Body of pancreas (tissue), 4 donors: ENCODE results near the gene DEFB123. TPM values are rescaled to one million over a fixed set of nuclear protein-coding genes. Genes with fewer than 3 reads are reported as not detected.
"Not testable (repeated sequence)": the region's sequence is repeated elsewhere in the genome, so short reads cannot be mapped to it uniquely, and the experiment has no call there.

Source experiments
- ATAC-seq: fragments of 150-250 bp; one replicate; pipeline ENCODE4 v1.9.1; 2016
- DNase-seq, 4 donors: peaks; one replicate each; pipeline ENCODE4 v3.0.0-alpha.2; 2019
- H3K27ac ChIP-seq, 4 donors: fragments of 200-600 bp; sonication (generic); 1 replicate in 3 of 4; 2 replicates in 1 of 4; pipeline versions ENCODE4 v1.5.1 to v1.6.1; 2016 to 2019; ENCODE audit warnings: mild to moderate bottlenecking in 1 of 4, mixed read lengths in 1 of 4, moderate library complexity in 1 of 4
- H3K27me3 ChIP-seq, 2 donors: fragments of 200-600 bp; sonication (generic); one replicate each; pipeline ENCODE4 v1.6.0; 2016; ENCODE audit warnings: mild to moderate bottlenecking in 1 of 2
- H3K36me3 ChIP-seq, 2 donors: fragments of 200-600 bp; sonication (generic); replicated peaks in 1 of 2; 2 replicates each; pipeline ENCODE4 v1.5.1; 2016; ENCODE audit warnings: low read depth in 2 of 2; ENCODE audit not compliant: insufficient read depth in 1 of 2
- H3K4me1 ChIP-seq: fragments of 200-600 bp; sonication (generic); one replicate; pipeline ENCODE4 v1.6.0; 2016
- H3K4me3 ChIP-seq, 2 donors: fragments of 200-600 bp; sonication (generic); 1 replicate in 1 of 2; 2 replicates in 1 of 2; pipeline ENCODE4 v1.5.1; 2016 to 2019
- H3K9me3 ChIP-seq, 3 donors: fragments of 200-600 bp; sonication (generic); 1 replicate in 2 of 3; 2 replicates in 1 of 3; pipeline ENCODE4 v1.5.1; 2016
- POLR2A ChIP-seq, 3 donors: fragments of 450-650 bp; IDR thresholded peaks; one replicate each; pipeline ENCODE4 v1.6.1; 2016; ENCODE audit warnings: antibody characterized with exemption in 3 of 3, mild to moderate bottlenecking in 2 of 3
- WGBS, 2 donors: methylation state at CpG; one replicate each; pipeline ENCODE4 v1.1.5; 2017; 5-methylcytosine and 5-hydroxymethylcytosine counted together
- intact Hi-C: fragments of 100-400 bp; cut with DNase I; formaldehyde crosslinking; loops from one replicate; pipeline ENCODE4 v1.15.1; 2023
- total RNA-seq, 2 donors: library from RNA; depleted of rRNA; stranded (reverse); fragments of >200 nt; gene quantifications; one replicate each; pipeline ENCODE4 v1.1.0, GENCODE V29; 2016
- TF ChIP-seq, protein P1 (sequence below), 7 experiments: fragments of 450-650 bp in 4 of 7; fragments of 200-600 bp in 3 of 7; sonication (generic) in 3 of 7; IDR thresholded peaks; one replicate each; pipeline ENCODE4 v1.5.1; 2016 to 2019; ENCODE audit warnings: antibody characterized with exemption in 7 of 7

Gene DEFB123
- total RNA-seq, 2 donors from 2014 or later: not detected

DNA sequence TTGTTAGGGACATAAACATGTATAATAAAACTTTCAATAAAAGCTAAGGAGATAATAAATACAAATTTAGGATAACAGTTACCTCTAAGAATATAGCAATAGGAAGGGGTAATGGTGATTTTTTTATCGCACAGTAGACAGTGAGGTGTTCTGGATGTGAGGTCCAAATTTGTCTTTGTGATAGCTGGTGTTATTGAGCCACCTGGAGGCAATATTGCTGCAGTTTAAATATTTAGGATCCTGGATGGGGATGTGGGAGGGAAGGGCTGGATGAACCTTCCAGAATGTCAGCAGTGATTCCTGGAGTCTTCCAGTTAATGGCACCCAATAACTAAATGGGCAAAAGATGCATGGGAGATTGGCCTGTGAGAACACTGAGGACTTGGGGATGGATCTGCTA, 13.9 kb downstream of the DEFB123 start:
- Histone ChIP-seq H3K4me3 (no peak overlapping the region), H3K27me3 (no peaks in the 10 kb centered on the region), H3K36me3 (no peaks in the 10 kb centered on the region), H3K27ac (no peak overlapping the region), H3K4me1 (no peaks in the 10 kb centered on the region), H3K9me3 (no peaks in the 10 kb centered on the region)
- ATAC-seq (no peak), DNase-seq (no peak)
- intact Hi-C loops: no loop called here
- WGBS, 2 donors: 83 to 89% methylated on average over 1 of the region's 1 CpG
- no peak for TF ChIP-seq POLR2A (IDR thresholded peaks at IDR 0.05)
- TF ChIP-seq, protein P1, sequence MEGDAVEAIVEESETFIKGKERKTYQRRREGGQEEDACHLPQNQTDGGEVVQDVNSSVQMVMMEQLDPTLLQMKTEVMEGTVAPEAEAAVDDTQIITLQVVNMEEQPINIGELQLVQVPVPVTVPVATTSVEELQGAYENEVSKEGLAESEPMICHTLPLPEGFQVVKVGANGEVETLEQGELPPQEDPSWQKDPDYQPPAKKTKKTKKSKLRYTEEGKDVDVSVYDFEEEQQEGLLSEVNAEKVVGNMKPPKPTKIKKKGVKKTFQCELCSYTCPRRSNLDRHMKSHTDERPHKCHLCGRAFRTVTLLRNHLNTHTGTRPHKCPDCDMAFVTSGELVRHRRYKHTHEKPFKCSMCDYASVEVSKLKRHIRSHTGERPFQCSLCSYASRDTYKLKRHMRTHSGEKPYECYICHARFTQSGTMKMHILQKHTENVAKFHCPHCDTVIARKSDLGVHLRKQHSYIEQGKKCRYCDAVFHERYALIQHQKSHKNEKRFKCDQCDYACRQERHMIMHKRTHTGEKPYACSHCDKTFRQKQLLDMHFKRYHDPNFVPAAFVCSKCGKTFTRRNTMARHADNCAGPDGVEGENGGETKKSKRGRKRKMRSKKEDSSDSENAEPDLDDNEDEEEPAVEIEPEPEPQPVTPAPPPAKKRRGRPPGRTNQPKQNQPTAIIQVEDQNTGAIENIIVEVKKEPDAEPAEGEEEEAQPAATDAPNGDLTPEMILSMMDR (IDR thresholded peaks at IDR 0.05): no peak

DNA sequence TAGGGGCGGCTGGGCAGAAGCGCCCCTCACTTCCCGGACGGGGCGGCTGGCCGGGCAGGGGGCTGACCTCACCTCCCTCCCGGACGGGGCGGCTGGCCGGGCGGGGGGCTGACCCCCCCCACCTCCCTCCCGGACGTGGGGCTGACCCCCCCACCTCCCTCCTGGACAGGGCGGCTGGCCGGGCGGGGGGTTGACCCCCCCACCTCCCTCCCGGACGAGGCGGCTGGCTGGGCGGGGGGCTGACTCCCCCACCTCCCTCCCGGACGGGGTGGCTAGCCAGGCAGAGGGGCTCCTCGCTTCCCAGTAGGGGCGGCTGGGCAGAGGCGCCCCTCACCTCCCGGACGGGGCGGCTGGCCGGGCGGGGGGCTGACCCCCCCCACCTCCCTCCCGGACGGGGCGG, 30.5 kb downstream of the DEFB123 start:
- ATAC-seq, H3K9me3 ChIP-seq, H3K27me3 ChIP-seq, DNase-seq, H3K27ac ChIP-seq, intact Hi-C loops, H3K36me3 ChIP-seq, H3K4me3 ChIP-seq: not testable (repeated sequence)
- peaks cover 11% of the 10 kb centered on the region for H3K4me1 ChIP-seq
- no CpG with 5 or more reads among the region's 33 CpGs for WGBS, 2 donors

DNA sequence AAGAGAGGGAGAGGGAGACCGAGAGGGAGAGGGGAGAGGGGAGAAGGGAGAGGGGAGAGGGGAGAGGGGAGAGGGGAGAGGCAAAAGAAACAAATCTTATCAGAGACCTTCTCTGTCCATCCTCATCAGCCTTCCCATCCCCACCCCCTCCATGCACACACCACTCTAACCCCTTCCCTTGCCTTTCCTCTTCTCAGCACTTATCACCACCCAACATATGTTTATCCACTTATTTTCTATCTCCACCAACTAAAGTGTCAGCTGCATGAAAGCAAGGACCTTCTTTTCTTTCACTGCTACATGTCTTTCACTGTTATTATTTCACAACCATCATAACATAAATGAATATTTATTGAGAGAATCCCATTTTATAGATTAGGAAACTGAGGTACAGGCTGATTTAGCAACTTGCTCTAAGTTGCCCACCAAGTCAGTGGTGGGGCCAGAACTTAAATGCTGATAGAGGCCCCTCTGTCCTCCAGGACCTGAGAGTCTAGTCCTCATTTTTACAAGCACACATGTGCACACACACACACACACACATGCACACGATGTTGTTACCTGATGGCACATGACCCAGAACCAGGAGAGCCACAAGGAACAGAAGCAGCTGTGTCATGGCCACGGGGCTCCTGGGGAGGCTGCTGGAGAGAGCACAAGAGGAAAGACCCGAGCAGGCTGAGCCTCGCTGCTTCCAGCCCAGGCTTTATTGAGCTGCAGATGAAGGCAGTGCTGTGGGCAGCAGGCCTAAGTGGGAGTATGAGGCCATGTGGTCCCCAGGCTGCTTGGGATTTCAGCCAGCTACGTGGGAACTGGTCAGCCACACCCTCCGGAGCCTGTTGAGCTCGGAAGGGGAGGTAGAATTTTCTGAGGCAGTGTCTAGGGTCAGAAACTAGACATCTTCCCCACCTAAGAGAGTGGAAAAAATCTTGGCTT, 32.2 kb downstream of the DEFB123 start:
- H3K4me3 ChIP-seq: no peak overlapping the region
- no peak for ATAC-seq

DNA sequence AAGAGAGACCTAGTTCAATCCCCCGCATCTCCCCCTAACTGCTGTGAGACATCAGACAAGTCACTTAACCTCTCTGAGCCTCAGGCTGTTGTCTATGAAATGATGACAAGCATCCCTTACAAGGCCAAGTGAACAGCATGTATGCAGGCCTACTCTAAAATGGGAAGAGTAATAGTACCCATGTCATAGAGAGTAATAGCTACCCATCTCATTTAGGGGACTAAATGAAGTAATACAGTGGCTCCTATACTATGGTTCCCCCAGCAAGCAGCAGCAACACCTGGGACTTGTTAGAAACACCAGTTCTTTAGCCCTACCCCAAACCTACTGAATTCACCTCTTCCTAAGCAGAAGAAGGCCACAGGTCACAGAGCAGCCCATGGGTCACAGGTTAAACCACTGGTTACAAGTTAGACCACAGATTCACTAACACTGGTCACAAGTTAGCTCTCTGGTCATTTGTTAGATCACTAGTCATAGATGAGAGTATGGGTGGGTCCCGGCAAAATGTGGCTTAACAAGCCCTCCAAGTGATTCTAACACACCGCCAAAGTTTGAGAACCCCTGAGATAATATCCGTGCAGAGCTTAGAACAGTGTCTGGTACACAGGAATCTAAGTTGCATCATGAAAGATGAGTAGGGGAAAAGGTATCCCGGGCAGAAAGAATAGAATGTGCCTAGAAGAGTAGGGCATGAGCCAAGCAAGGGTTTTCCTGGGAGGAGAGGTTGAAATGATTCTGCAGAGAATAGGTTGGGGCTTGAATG, 33.1 kb downstream of the DEFB123 start:
- no peak for DNase-seq
- intact Hi-C loops: no loop called here
- no peak for TF ChIP-seq POLR2A (IDR thresholded peaks at IDR 0.05)
- TF ChIP-seq, protein P1 (IDR thresholded peaks at IDR 0.05): no peak
- Histone ChIP-seq H3K27me3 (peaks cover 0 to 7% of the 10 kb centered on the region in 2 donors), H3K4me3 (no peak overlapping the region), H3K4me1 (peaks cover 11% of the 10 kb centered on the region), H3K36me3 (no peaks in the 10 kb centered on the region), H3K27ac (no peak overlapping the region), H3K9me3 (no peaks in the 10 kb centered on the region)
- WGBS, 2 donors: 74 to 81% methylated on average over 5 of the region's 5 CpGs
- ATAC-seq: no peak

More for the DNA sequence above, 32.2 kb downstream of the DEFB123 start:
- Histone ChIP-seq H3K36me3 (no peaks in the 10 kb centered on the region), H3K9me3 (no peaks in the 10 kb centered on the region), H3K4me1 (peaks cover 11% of the 10 kb centered on the region), H3K27me3 (peaks cover 0 to 7% of the 10 kb centered on the region in 2 donors), H3K27ac (no peak overlapping the region)
- DNase-seq: no peak
- TF ChIP-seq POLR2A (IDR thresholded peaks at IDR 0.05): no peak
- TF ChIP-seq, protein P1 (IDR thresholded peaks at IDR 0.05): no peak
- 56 to 62% methylated on average over 4 to 8 of the region's 8 CpGs for WGBS, 2 donors
- intact Hi-C loops: no loop called here

DNA sequence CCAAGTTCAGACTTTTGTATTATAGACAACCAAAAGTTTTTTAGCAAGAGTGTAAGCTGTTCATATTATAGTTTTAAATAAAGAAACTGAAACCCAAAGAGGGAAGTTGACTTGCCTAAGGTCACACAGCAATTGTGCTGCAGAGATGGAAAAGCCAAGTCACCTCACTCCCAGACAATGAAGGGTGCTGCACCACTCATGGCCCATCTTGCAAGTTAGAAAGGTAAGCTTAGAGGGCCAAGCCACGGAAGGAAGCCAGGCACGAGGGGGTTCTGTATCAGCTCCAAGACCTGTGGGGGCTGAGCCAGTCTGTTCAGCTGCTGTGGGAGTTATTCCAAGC, 33.6 kb downstream of the DEFB123 start:
- WGBS, 2 donors: 35 to 83% methylated on average over 2 of the region's 2 CpGs
- ATAC-seq (no peak), DNase-seq (no peak)
- H3K9me3 ChIP-seq: no peaks in the 10 kb centered on the region
- no peaks in the 10 kb centered on the region for H3K36me3 ChIP-seq
- no peak overlapping the region for H3K4me3 ChIP-seq
- no peak overlapping the region for H3K27ac ChIP-seq
- H3K4me1 ChIP-seq: peaks cover 11% of the 10 kb centered on the region
- intact Hi-C loops: no loop called here
- TF ChIP-seq, protein P1 (IDR thresholded peaks at IDR 0.05): no peak
- no peak for TF ChIP-seq POLR2A (IDR thresholded peaks at IDR 0.05)
- peaks cover 0 to 7% of the 10 kb centered on the region in 2 donors for H3K27me3 ChIP-seq
